Breast epithelium (tissue), 4 donors: ENCODE results near the gene IGFBP3. TPM values are rescaled to one million over a fixed set of nuclear protein-coding genes. Genes with fewer than 3 reads are reported as not detected.

Source experiments
- DNase-seq, 2 donors: peaks; one replicate each; pipeline ENCODE4 v3.0.0-alpha.2; 2019; ENCODE audit warnings: low spot score in 2 of 2
- H3K27ac ChIP-seq, 2 donors: fragments of 200-600 bp; sonication (generic) in 1 of 2; one replicate each; pipeline ENCODE4 v1.5.1; 2016 to 2019; ENCODE audit warnings: mild to moderate bottlenecking in 1 of 2
- H3K27me3 ChIP-seq, 2 donors: fragments of 200-600 bp; sonication (generic) in 1 of 2; one replicate each; pipeline versions ENCODE4 v1.5.1 to v1.6.0; 2017 to 2019; ENCODE audit warnings: control low read depth in 1 of 2, mild to moderate bottlenecking in 1 of 2
- H3K36me3 ChIP-seq: fragments of 200-600 bp; one replicate; pipeline ENCODE4 v1.5.1; 2019
- H3K4me1 ChIP-seq, 2 donors: fragments of 200-600 bp; sonication (generic); one replicate each; pipeline ENCODE4 v1.5.1; 2016 to 2019; ENCODE audit warnings: control low read depth in 1 of 2
- H3K4me3 ChIP-seq, 3 donors: fragments of 200-600 bp; sonication (generic); 1 replicate in 2 of 3; 2 replicates in 1 of 3; pipeline ENCODE4 v1.5.1; 2016 to 2019; ENCODE audit warnings: mild to moderate bottlenecking in 3 of 3, moderate library complexity in 2 of 3
- H3K9me3 ChIP-seq, 2 donors: fragments of 200-600 bp; sonication (generic) in 1 of 2; one replicate each; pipeline ENCODE4 v1.5.1; 2016 to 2019; ENCODE audit warnings: control low read depth in 1 of 2
- POLR2A ChIP-seq: fragments of 450-650 bp; IDR thresholded peaks from one replicate; pipeline ENCODE4 v1.6.1; 2016; ENCODE audit warnings: antibody characterized with exemption, mild to moderate bottlenecking, moderate library complexity
- POLR2AphosphoS5 ChIP-seq, 3 donors: sonication (generic); formaldehyde crosslinking; IDR thresholded peaks; one replicate each; pipeline ENCODE4 v1.6.1; 2017; ENCODE audit warnings: antibody characterized with exemption in 3 of 3
- intact Hi-C: fragments of 100-400 bp; cut with DNase I; formaldehyde crosslinking; loops from one replicate; pipeline ENCODE4 v1.15.1; 2023; ENCODE audit warnings: low total_unique reads
- total RNA-seq, 3 donors: library from RNA; depleted of rRNA; stranded (reverse); fragments of >200 nt; gene quantifications; one replicate each; pipeline ENCODE4 v1.1.0, GENCODE V29; 2016
- TF ChIP-seq, protein P1 (sequence below), 3 donors: fragments of 450-650 bp; IDR thresholded peaks; one replicate each; pipeline ENCODE4 v1.5.1; 2016 to 2017; ENCODE audit warnings: antibody characterized with exemption in 3 of 3, mild to moderate bottlenecking in 3 of 3, moderate library complexity in 3 of 3

The IGFBP3 gene
- total RNA-seq, 3 donors from 2014 or later, result 159 to 708 (median 163) TPM

DNA sequence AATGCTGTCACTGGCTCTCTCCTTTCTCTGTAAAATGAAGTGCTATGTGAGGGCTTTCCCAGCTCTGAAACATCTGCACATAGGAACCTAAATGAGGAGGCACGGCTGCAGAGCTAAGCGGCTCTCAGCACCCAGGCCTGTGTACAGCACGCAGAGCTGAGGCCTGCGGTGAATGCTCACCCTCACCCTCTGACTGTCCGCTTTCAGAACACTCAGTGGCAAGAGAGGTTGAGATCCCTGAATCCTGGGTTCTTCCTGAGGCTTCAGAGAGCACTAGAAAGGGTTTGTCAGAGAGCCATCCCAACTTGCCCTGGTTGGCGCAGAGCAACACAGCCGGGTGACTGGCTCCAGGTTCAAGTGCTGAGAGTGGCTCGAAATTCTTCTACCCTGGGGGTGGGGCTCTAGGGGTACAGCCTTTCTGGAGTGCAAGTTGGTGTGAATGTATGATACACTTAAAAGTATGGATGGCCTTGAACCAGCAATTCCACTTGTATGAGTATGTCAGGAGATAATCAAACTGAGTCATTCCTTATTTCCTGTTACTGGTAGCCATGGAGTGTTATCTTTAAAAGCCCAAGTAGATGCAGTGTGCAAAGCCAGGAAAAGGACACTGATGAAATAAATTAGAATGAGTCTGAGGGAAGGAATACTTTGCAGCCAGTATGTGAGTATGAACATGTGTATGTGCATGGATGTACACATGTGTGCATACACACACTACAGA is 46.5 kb downstream of the IGFBP3 start:
- H3K4me1 ChIP-seq, result no peaks in the 10 kb centered on the region
- TF ChIP-seq POLR2A (no peak), POLR2AphosphoS5 (IDR thresholded peaks at IDR 0.05) (no peak)
- TF ChIP-seq, protein P1, sequence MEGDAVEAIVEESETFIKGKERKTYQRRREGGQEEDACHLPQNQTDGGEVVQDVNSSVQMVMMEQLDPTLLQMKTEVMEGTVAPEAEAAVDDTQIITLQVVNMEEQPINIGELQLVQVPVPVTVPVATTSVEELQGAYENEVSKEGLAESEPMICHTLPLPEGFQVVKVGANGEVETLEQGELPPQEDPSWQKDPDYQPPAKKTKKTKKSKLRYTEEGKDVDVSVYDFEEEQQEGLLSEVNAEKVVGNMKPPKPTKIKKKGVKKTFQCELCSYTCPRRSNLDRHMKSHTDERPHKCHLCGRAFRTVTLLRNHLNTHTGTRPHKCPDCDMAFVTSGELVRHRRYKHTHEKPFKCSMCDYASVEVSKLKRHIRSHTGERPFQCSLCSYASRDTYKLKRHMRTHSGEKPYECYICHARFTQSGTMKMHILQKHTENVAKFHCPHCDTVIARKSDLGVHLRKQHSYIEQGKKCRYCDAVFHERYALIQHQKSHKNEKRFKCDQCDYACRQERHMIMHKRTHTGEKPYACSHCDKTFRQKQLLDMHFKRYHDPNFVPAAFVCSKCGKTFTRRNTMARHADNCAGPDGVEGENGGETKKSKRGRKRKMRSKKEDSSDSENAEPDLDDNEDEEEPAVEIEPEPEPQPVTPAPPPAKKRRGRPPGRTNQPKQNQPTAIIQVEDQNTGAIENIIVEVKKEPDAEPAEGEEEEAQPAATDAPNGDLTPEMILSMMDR (IDR thresholded peaks at IDR 0.05), result no peak
- intact Hi-C loops, result no loop called here

DNA sequence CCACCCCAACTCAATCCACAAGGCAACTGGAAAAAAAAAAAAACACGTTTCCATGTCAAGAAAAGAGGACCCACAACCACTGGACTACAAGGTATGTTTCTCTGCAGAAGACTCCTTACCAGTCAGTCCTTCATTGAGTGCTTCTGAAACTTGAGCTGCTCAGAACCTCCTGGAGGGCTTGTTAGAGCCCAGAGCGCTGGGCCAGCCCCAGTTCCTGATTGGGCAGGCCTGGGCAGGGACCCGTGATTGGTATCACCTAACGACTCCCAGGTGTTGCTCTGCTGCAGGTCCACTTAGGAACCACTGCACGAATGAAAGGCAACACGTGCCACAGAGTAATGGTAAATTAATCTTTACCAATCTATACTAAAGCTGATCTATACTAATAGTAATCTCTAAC is 47.7 kb downstream of the IGFBP3 start:
- no peak for DNase-seq
- Histone ChIP-seq H3K27me3 (no peaks in the 10 kb centered on the region), H3K27ac (no peak overlapping the region), H3K9me3 (peaks cover 5 to 8% of the 10 kb centered on the region in 2 donors), H3K4me1 (no peaks in the 10 kb centered on the region), H3K4me3 (no peak overlapping the region), H3K36me3 (no peaks in the 10 kb centered on the region)
- intact Hi-C loops, result no loop called here
- no peak for TF ChIP-seq POLR2A

More for the DNA sequence above, 46.5 kb downstream of the IGFBP3 start:
- H3K27ac ChIP-seq, result no peak overlapping the region
- H3K9me3 ChIP-seq, result peaks cover 12 to 18% of the 10 kb centered on the region in 2 donors
- no peak for DNase-seq
- no peak overlapping the region for H3K4me3 ChIP-seq
- H3K27me3 ChIP-seq, result no peaks in the 10 kb centered on the region
- no peaks in the 10 kb centered on the region for H3K36me3 ChIP-seq

DNA sequence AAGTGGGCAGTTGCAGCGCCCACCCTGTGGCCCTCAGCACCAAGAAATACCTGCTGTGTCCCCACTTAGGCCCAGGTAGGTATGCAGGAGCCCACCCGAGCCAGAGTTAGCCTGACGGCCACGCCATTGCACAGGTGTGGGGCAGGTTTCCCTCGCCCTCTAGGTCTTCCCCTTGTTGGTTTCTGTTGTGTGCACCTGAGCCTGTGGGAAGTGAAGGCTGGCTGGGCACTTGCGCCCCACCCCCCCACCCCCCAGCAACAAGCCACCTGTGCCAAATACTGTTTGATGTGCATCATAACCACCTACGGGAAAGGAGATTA is 48.1 kb downstream of the IGFBP3 start, which contains the start of gene CCDC201:
TSS of gene CCDC201 (minus strand) at position 48 of the 320 bp plus-strand sequence. CDS start 75 bp downstream, outside the sequence.
- Histone ChIP-seq H3K4me1 (no peaks in the 10 kb centered on the region), H3K9me3 (peaks cover 2 to 7% of the 10 kb centered on the region in 2 donors), H3K4me3 (no peak within 1 kb of the TSS), H3K27ac (no peak within 1 kb of the TSS), H3K27me3 (no peaks in the 10 kb centered on the region), H3K36me3 (no peaks in the 10 kb centered on the region)
- no peak for DNase-seq
- TF ChIP-seq, protein P1 (IDR thresholded peaks at IDR 0.05), result no peak
- no peak for TF ChIP-seq POLR2AphosphoS5 (IDR thresholded peaks at IDR 0.05)
- no peak for TF ChIP-seq POLR2A
- intact Hi-C loops, result no loop called here

DNA sequence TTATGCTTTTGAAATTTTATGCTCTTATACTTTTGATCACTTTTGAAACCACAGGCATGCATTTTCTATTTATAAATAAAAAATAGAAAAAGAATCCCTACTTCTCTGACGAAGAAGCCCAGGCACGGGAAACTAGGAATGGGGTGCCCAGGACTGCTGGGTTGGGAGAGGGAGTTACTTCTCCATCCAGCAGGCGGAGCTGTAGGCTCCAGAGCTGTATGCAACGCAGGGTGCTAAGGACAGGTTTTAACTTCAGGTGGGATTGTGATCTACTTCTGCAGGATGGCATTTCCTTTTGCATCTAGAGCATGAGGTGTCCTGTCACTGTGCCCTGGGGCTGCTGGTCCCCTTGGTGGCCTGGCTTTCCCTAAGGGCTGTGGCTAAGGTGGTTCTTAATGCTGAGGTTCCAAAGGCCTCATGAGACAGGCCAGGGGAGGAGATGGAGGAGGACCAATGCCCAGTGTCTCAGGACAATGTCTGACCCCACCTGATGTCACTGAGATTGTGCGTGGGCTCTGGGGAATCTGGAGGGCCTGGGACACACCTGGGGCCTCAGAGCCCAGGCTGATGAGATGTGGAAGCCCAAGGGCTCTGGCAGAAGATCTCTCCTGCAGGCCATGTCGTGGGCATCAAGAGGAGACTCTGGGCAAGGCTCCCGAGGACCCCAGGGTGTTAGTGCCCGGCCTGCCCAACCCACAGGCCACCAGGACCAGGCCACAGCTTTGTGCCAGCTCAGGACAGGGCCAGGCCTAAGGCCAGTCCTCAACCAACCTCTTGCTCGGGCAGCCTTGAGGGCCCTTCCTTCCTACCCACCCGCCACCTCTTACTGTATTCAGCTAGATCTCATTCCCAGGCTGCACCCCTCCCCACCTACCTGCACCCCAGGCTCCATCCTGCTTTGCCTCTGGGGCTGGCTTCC is 48.7 kb downstream of the IGFBP3 start:
- TF ChIP-seq POLR2A, result no peak
- TF ChIP-seq POLR2AphosphoS5 (IDR thresholded peaks at IDR 0.05), result no peak
- TF ChIP-seq, protein P1 (IDR thresholded peaks at IDR 0.05), result no peak
- intact Hi-C loops, result no loop called here

DNA sequence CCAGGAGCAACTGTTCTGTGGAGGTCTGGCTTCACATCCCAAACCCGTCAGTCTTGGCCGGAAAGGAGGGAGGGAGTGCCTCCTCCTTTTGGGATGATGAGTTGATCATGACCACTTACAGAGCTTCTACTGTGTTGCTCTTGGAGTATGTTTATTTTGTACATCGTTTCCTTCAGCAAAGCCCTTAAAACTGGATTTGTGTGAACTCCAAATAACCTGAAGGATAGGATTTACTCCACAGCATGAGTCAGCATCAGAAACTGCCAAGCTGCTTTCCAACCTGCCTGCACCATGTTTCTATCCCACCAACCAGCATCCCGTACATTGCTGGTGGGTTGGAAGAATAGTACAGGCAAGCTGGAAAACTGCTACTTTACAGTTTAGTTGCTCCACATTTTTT is 51.6 kb downstream of the IGFBP3 start:
- no peak overlapping the region for H3K4me3 ChIP-seq
- H3K4me1 ChIP-seq, result no peaks in the 10 kb centered on the region
- H3K27me3 ChIP-seq, result no peaks in the 10 kb centered on the region
- no peak for DNase-seq
- H3K36me3 ChIP-seq, result no peaks in the 10 kb centered on the region
- intact Hi-C loops, result loop anchor here (10.0 kb wide), 1 partner anchor 725 kb away; no protein-coding TSS in a partner anchor
- TF ChIP-seq POLR2AphosphoS5 (IDR thresholded peaks at IDR 0.05) (no peak), POLR2A (no peak)
- TF ChIP-seq, protein P1 (IDR thresholded peaks at IDR 0.05), result no peak
- no peak overlapping the region for H3K27ac ChIP-seq
- peaks cover 0 to 4% of the 10 kb centered on the region in 2 donors for H3K9me3 ChIP-seq

More for the DNA sequence above, 48.7 kb downstream of the IGFBP3 start:
- DNase-seq, result no peak
- no peak overlapping the region for H3K4me3 ChIP-seq
- no peaks in the 10 kb centered on the region for H3K27me3 ChIP-seq
- H3K36me3 ChIP-seq, result no peaks in the 10 kb centered on the region
- no peak overlapping the region for H3K27ac ChIP-seq
- no peaks in the 10 kb centered on the region for H3K4me1 ChIP-seq
- H3K9me3 ChIP-seq, result peaks cover 0 to 4% of the 10 kb centered on the region in 2 donors
